Neural progenitor cell (in vitro differentiated cells): ENCODE measurements around the gene KPNB1. TPM values are rescaled to one million over a fixed set of nuclear protein-coding genes. Genes with fewer than 3 reads are reported as not detected.

Experiments
- DNase-seq: peaks from one replicate; pipeline ENCODE4 v3.0.0-alpha.2; 2016; ENCODE audit warnings: low spot score
- H2AFZ ChIP-seq: fragments of 200-600 bp; sonication (generic); replicated peaks from 2 replicates; pipeline ENCODE4 v1.6.1; 2016; ENCODE audit warnings: antibody characterized with exemption
- H3F3A ChIP-seq: fragments of 200-600 bp; sonication (generic); 2 replicates; pipeline ENCODE4 v1.6.1; 2016; ENCODE audit warnings: antibody characterized with exemption, low read depth
- H3K27ac ChIP-seq: fragments of 200-600 bp; sonication (generic); 2 replicates; pipeline ENCODE4 v1.5.1; 2016; ENCODE audit warnings: mild to moderate bottlenecking
- H3K27me3 ChIP-seq: fragments of 200-600 bp; sonication (generic); 2 replicates; pipeline ENCODE4 v1.6.1; 2016; ENCODE audit warnings: mild to moderate bottlenecking, moderate library complexity
- H3K36me3 ChIP-seq: fragments of 200-600 bp; sonication (generic); 2 replicates; pipeline ENCODE4 v1.5.1; 2016
- H3K4me1 ChIP-seq: fragments of 200-600 bp; sonication (generic); 2 replicates; pipeline ENCODE4 v1.6.1; 2016; ENCODE audit warnings: mixed run types
- H3K4me2 ChIP-seq: fragments of 200-600 bp; sonication (generic); 2 replicates; pipeline ENCODE4 v1.6.1; 2016
- H3K4me3 ChIP-seq: fragments of 200-600 bp; sonication (generic); 2 replicates; pipeline ENCODE4 v1.5.1; 2016
- H3K79me2 ChIP-seq: fragments of 200-600 bp; sonication (generic); 2 replicates; pipeline ENCODE4 v1.6.1; 2016; ENCODE audit warnings: low read depth
- H3K9ac ChIP-seq: fragments of 200-600 bp; sonication (generic); 2 replicates; pipeline ENCODE4 v1.6.1; 2016
- H3K9me3 ChIP-seq: fragments of 200-600 bp; sonication (generic); 2 replicates; pipeline ENCODE4 v1.5.1; 2016; ENCODE audit warnings: low read depth
- H4K20me1 ChIP-seq: fragments of 200-600 bp; sonication (generic); 2 replicates; pipeline ENCODE4 v1.6.1; 2016; ENCODE audit warnings: low read depth
- H3K27ac Mint-ChIP-seq: 3 replicates; pipeline ENCODE4 v1.8.0; 2021; ENCODE audit warnings: mixed read lengths
- H3K27me3 Mint-ChIP-seq: 2 replicates; pipeline ENCODE4 v1.8.0; 2022; ENCODE audit warnings: low read depth, mild to moderate bottlenecking, inconsistent platforms, moderate library complexity, mixed read lengths; ENCODE audit not compliant: insufficient read depth
- H3K36me3 Mint-ChIP-seq: 3 replicates; pipeline ENCODE4 v1.8.0; 2021; ENCODE audit warnings: mixed read lengths
- H3K4me1 Mint-ChIP-seq: 3 replicates; pipeline ENCODE4 v1.8.0; 2021; ENCODE audit warnings: mixed read lengths
- H3K4me3 Mint-ChIP-seq: 3 replicates; pipeline ENCODE4 v1.8.0; 2021; ENCODE audit warnings: mild to moderate bottlenecking, moderate library complexity, mixed read lengths
- H3K9me3 Mint-ChIP-seq: 3 replicates; pipeline ENCODE4 v1.8.0; 2020; ENCODE audit warnings: mixed read lengths
- EZH2 ChIP-seq: fragments of 200-600 bp; sonication (generic); IDR thresholded peaks from 2 replicates; pipeline ENCODE4 v1.6.1; 2017; ENCODE audit warnings: antibody characterized with exemption, mild to moderate bottlenecking, moderate library complexity
- EZH2phosphoT487 ChIP-seq: fragments of 200-600 bp; sonication (generic); IDR thresholded peaks from 2 replicates; pipeline ENCODE4 v1.6.1; 2017; ENCODE audit warnings: antibody characterized with exemption
- total RNA-seq: library from RNA; depleted of rRNA; stranded (reverse); fragments of >200 nt; gene quantifications from 2 replicates; pipeline ENCODE4 v1.2.3, GENCODE V29; 2015; ENCODE audit warnings: low replicate concordance
- TF ChIP-seq, protein P1 (sequence below): fragments of 200-600 bp; sonication (generic); IDR thresholded peaks from 2 replicates; pipeline ENCODE4 v1.5.1; 2017; ENCODE audit warnings: antibody characterized with exemption, mild to moderate bottlenecking

KPNB1 gene
- total RNA-seq, 1 donor from 2014 or later, result 543 TPM

DNA sequence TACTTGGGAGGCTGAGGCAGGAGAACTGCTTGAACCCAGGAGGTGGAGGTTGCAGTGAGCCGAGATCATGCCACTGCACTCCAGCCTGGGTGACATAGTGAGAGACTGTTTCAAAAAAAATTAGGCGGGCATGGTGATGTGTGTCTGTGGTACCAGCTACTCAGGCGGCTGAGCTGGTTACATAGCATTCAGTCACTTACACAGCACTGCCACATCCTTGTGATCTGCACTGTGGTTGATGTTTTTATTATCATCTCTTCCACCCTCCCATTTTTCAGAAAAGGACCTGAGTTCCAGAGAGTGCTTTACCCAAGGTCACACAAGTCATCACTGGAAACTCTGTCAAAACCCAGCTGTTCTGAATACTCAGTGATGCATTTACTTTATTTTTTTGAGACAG is 14.8 kb upstream of the KPNB1 start:
- H2AFZ ChIP-seq, result no peak overlapping the region
- no peak overlapping the region for H3K27ac ChIP-seq
- H3F3A ChIP-seq, result no peaks in the 10 kb centered on the region
- no peak overlapping the region for H3K4me3 ChIP-seq
- no peaks in the 10 kb centered on the region for H3K36me3 ChIP-seq
- H3K9me3 Mint-ChIP-seq, result no peaks in the 10 kb centered on the region
- TF ChIP-seq EZH2 (no peak), EZH2phosphoT487 (no peak)
- TF ChIP-seq, protein P1, sequence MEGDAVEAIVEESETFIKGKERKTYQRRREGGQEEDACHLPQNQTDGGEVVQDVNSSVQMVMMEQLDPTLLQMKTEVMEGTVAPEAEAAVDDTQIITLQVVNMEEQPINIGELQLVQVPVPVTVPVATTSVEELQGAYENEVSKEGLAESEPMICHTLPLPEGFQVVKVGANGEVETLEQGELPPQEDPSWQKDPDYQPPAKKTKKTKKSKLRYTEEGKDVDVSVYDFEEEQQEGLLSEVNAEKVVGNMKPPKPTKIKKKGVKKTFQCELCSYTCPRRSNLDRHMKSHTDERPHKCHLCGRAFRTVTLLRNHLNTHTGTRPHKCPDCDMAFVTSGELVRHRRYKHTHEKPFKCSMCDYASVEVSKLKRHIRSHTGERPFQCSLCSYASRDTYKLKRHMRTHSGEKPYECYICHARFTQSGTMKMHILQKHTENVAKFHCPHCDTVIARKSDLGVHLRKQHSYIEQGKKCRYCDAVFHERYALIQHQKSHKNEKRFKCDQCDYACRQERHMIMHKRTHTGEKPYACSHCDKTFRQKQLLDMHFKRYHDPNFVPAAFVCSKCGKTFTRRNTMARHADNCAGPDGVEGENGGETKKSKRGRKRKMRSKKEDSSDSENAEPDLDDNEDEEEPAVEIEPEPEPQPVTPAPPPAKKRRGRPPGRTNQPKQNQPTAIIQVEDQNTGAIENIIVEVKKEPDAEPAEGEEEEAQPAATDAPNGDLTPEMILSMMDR, result no peak
- no peaks in the 10 kb centered on the region for H3K4me1 ChIP-seq
- H3K27me3 Mint-ChIP-seq, result no peaks in the 10 kb centered on the region
- peaks cover 10% of the 10 kb centered on the region for H3K36me3 Mint-ChIP-seq
- DNase-seq, result no peak
- no peak overlapping the region for H3K9ac ChIP-seq
- no peaks in the 10 kb centered on the region for H4K20me1 ChIP-seq
- no peak overlapping the region for H3K4me3 Mint-ChIP-seq
- H3K27me3 ChIP-seq, result no peaks in the 10 kb centered on the region
- no peaks in the 10 kb centered on the region for H3K79me2 ChIP-seq
- no peak overlapping the region for H3K27ac Mint-ChIP-seq
- H3K4me2 ChIP-seq, result no peak overlapping the region
- H3K4me1 Mint-ChIP-seq, result no peaks in the 10 kb centered on the region
- no peaks in the 10 kb centered on the region for H3K9me3 ChIP-seq

DNA sequence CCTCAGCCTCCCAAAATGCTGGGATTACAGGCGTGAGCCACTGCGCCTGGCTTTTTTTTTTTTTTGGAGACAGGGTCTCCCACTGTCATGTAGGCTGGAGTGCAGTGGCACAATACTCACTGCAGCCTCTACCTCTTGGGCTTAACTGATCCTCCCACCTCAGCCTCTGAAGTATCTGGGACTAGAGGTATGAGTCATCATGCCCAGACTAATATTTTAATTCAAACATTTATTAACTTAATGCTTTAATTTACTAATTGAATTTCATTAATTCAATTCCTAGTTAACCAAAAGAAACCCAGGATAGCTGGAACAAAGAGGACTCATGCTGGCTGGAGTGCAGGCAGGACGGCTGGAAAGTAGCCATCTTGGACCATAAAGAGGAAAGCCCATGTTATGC is 14.0 kb upstream of the KPNB1 start:
- DNase-seq, result no peak
- Mint-ChIP-seq H3K27ac (no peak overlapping the region), H3K36me3 (peaks cover 10% of the 10 kb centered on the region), H3K4me1 (no peaks in the 10 kb centered on the region), H3K27me3 (no peaks in the 10 kb centered on the region), H3K9me3 (no peaks in the 10 kb centered on the region), H3K4me3 (no peak overlapping the region)
- Histone ChIP-seq H3K4me1 (no peaks in the 10 kb centered on the region), H4K20me1 (no peaks in the 10 kb centered on the region), H3K9me3 (no peaks in the 10 kb centered on the region), H3F3A (no peaks in the 10 kb centered on the region), H2AFZ (no peak overlapping the region), H3K9ac (no peak overlapping the region), H3K4me2 (no peak overlapping the region), H3K79me2 (no peaks in the 10 kb centered on the region), H3K27ac (no peak overlapping the region), H3K27me3 (no peaks in the 10 kb centered on the region), H3K4me3 (no peak overlapping the region), H3K36me3 (no peaks in the 10 kb centered on the region)
- TF ChIP-seq, protein P1, result no peak
- no peak for TF ChIP-seq EZH2phosphoT487
- no peak for TF ChIP-seq EZH2

DNA sequence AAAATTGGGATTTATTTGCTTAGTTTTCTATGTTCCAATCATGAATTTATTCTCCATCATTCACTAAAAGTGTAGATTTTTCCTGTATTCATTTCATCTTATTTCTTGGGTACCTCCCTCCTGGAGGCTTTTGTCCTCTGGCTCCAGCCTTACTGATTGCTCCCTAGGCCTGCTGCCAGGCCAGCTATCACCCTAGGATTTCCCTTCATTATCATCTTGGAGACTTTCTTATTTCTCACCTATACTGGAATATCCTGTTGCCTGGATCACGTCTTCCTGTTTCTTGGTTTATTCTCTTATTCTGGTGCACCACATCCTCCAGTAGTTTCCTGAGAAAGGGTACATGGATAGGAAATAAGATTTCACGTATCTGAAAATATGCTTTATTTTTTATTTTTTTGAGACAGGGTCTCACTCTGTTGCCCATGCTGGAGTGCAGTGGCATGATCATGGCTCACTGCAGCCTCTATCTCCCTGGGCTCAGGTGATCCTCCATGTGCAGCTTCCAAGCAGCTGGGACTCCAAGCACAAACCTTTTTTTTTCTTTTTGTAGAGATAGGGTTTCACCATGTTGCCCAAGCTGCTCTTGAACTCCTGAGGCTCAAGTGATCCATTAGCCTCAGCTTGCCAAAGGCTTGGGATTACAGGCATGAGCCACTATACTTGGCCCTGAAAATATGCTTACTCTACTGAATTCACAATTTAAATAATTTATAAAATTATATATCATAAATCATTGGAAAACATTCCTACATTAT is 13.3 kb upstream of the KPNB1 start:
- no peak for DNase-seq
- Mint-ChIP-seq H3K27me3 (no peaks in the 10 kb centered on the region), H3K4me3 (no peak overlapping the region), H3K4me1 (no peaks in the 10 kb centered on the region), H3K9me3 (no peaks in the 10 kb centered on the region), H3K27ac (no peak overlapping the region), H3K36me3 (peaks cover 8% of the 10 kb centered on the region)
- Histone ChIP-seq H2AFZ (no peak overlapping the region), H3K27ac (no peak overlapping the region), H3K27me3 (no peaks in the 10 kb centered on the region), H3K9ac (no peak overlapping the region), H3K4me3 (no peak overlapping the region), H3K36me3 (no peaks in the 10 kb centered on the region), H3K4me2 (no peak overlapping the region), H4K20me1 (no peaks in the 10 kb centered on the region), H3F3A (no peaks in the 10 kb centered on the region), H3K4me1 (no peaks in the 10 kb centered on the region), H3K9me3 (no peaks in the 10 kb centered on the region), H3K79me2 (no peaks in the 10 kb centered on the region)
- TF ChIP-seq, protein P1, result no peak
- TF ChIP-seq EZH2phosphoT487 (no peak), EZH2 (no peak)
